Measurements from ENCODE around the gene RALGPS2. TPM values are rescaled to one million over a fixed set of nuclear protein-coding genes. Genes with fewer than 3 reads are reported as not detected.
"Not testable (repeated sequence)": the region's sequence is repeated elsewhere in the genome, so short reads cannot be mapped to it uniquely, and the experiment has no call there.

The RALGPS2 gene
- total RNA-seq, 1 experiment from 2014 or later: 17.5 TPM

- DNase-seq (ENCODE audit: low read depth): peak; percentile 77
Measured at GRCh38 chr1:178942285-178943198, 217.5 kb downstream of the RALGPS2 start.

DNA sequence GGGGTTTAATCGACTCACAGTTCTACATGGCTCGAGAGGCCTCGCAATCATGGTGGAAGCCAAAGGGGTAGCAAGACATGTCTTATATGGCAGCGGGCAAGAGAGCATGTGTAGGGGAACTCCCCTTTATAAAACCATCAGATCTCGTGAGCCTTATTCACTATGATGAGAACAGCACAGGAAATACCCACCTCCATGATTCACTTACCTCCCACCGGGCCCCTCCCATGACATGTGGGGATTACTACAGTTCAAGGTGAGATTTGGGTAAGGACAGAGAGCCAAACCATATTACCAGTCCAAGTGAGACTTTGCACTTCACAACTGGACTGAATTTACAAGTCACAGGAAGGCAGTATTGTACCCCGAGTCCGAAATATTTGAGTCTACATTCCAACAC is 219.7 kb downstream of the RALGPS2 start:
- no peak for DNase-seq (ENCODE audit: low read depth)

GRCh38 chr1:178945763-178946266 is 220.8 kb downstream of the RALGPS2 start:
- no peak for DNase-seq (ENCODE audit: low read depth)

DNA sequence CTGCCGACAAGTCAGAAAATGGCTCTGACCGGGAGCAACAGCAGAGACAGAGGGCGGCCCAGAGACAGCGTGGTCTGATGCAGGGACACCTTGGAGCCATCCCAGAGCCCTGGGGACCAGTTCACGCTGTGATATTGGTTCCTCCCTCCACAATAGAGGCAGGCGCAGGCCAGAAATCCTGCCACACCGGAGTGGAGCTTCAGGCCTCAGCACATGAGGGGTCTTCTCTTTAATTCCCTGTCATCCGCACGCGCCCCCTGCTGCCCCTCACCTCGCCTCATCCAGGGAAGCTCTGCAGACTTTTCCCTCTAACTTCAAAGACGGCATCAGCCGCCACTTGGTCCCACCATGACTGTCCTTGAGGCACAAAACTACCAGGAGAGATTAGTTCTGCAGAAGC is 221.4 kb downstream of the RALGPS2 start:
- DNase-seq (ENCODE audit: low read depth): no peak

GRCh38 chr1:178946855-178947676 is 222.0 kb downstream of the RALGPS2 start:
- DNase-seq (ENCODE audit: low read depth): no peak

- no peak for DNase-seq (ENCODE audit: low read depth)
Measured at GRCh38 chr1:178947677-178947981, 222.6 kb downstream of the RALGPS2 start.

DNA sequence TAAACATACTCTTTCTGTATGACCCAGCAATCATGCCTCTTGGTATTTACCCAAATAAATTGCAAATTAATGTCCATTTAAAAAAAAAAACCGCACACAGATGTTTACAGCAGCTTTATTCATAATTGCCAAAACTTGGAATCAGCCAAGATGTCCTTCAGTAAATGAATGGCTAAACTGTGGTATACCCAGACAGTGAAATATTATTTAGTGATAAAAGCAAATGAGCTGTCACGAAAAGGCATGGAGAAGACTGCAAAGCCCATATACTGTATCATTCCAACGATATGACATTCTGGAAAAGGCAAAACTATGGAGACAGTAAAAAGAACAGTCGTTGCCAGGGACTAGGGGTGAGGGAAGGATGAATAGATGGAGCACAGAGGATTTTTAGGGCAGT is 223.6 kb downstream of the RALGPS2 start:
- DNase-seq (ENCODE audit: low read depth): no peak

GRCh38 chr1:178949866-178950265 is 224.8 kb downstream of the RALGPS2 start:
- not testable (repeated sequence) for DNase-seq (ENCODE audit: low read depth)

- no peak for DNase-seq (ENCODE audit: low read depth)
Measured at GRCh38 chr1:178951600-178951999, 226.6 kb downstream of the RALGPS2 start.

DNA sequence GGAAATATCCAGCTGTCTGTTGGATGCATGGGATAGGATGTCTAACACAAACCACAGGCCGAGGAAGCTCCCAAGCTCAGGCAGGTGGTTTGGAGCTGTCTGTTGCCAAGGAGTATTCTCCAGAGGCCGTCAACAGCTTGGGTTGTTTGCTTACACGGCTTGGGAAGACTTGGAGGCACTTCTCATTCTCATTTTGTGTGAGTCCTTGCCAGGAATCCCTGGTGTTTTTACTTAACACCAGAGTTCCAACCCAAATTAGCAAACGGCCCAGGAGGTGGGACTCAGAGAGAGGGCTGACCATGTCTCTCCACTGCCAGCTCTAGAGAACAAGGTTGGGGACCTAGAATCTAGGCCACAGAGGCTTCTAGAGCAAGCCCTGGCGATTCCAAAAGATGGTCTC is 228.0 kb downstream of the RALGPS2 start:
- no peak for DNase-seq (ENCODE audit: low read depth)

GRCh38 chr1:178953538-178954324 is 228.7 kb downstream of the RALGPS2 start:
- no peak for DNase-seq (ENCODE audit: low read depth)

GRCh38 chr1:178954325-178954690 is 229.3 kb downstream of the RALGPS2 start:
- no peak for DNase-seq (ENCODE audit: low read depth)

- no peak for DNase-seq (ENCODE audit: low read depth)
Measured at GRCh38 chr1:178954937-178955336, 229.9 kb downstream of the RALGPS2 start.

- no peak for DNase-seq (ENCODE audit: low read depth)
Measured at GRCh38 chr1:178955391-178955954, 230.4 kb downstream of the RALGPS2 start.

DNA sequence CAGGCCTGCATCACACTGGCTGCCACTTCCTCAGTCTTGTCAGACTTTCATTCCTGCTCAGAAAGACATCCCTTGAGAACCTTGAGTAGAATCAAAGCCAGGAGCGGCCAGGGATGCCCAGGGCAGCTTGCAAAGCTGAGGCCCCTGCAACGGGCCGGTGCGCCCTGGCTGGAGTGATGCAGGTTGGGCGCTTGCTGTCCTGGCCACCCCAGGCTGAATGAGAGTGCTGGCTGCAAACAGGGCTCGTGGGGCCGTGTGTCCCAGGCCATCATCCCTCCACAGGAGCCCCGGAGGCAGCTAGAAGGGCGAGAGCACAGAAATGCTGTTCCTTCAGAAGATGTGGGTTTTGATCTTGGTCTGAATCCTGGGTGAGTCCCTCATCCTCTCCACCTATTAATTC is 233.4 kb downstream of the RALGPS2 start:
- DNase-seq (ENCODE audit: low read depth): no peak

DNA sequence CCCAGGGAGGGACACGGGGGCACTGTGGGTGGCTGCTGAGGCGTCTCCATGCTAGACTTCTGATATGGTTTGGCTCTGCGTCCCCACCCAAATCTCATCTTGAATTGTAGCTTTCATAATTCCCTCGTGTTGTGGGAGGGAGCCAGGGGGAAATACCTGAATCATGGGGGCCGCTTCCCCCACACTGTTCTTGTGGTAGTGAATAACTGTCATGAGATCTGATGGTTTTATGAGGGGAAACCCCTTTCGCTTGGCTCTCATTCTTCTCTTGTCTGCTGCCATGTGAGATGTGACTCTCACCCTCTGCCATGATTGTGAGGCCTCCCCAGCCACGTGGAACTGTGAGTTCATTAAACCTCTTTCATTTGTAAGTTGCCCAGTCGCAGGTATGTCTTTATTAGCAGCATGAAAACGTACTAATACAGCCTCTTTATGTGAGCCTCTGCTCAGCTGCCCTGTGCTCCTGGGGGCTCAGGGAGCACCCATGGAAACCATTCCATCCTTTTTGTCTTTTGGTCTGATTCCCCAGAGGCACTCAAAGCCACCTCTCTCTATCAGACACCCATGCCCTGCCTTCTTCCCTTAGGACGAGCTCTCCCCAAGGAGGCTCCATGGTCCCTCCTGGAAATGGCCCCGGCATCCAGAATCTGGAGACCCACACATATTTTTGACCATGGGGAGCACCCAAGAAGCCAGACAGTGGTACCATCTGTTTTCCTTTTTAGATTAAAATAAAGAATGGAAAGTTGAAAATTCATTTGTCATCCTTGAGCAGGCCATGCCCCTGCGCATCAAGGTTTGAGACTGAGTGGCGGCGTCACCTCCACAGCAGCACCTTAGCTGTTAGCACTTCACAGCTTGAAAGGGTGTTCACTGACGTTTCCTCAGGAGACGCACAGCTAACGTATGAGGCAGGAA is 234.8 kb downstream of the RALGPS2 start:
- DNase-seq (ENCODE audit: low read depth): no peak

GRCh38 chr1:178960482-178961240 is 235.6 kb downstream of the RALGPS2 start:
- no peak for DNase-seq (ENCODE audit: low read depth)

GRCh38 chr1:178961331-178961730 is 236.3 kb downstream of the RALGPS2 start:
- no peak for DNase-seq (ENCODE audit: low read depth)

DNA sequence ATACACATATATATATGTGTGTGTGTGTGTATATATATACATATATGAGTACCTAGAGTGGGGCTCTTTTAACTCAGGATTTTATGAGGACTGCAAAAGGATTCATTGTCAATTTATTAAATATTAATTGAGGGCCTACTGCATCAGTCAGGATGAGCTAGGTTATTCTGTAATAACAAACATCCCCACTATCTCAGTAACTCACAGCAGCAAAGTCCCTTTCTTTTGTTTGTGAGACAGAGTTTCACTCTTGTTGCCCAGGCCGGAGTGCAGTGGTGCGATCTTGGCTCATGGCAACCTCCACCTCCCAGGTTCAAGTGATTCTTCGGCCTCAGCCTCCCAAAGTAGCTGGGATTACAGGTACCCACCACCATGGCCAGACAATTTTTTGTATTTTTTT is 236.8 kb downstream of the RALGPS2 start:
- DNase-seq (ENCODE audit: low read depth): no peak
